Measurements from ENCODE around the gene LONP2.
"Not testable (repeated sequence)": the region's sequence is repeated elsewhere in the genome, so short reads cannot be mapped to it uniquely, and the experiment has no call there.

LONP2 gene

GRCh38 chr16:48291303-48291702 lies 47.2 kb downstream of the LONP2 start:
- no peak for DNase-seq (ENCODE audit: low read depth)

- no peak for DNase-seq (ENCODE audit: low read depth)
Measured at GRCh38 chr16:48291754-48292153, 47.7 kb downstream of the LONP2 start.

- DNase-seq (ENCODE audit: low read depth): no peak
Measured at GRCh38 chr16:48292452-48292851, 48.4 kb downstream of the LONP2 start.

GRCh38 chr16:48294724-48295123 lies 50.6 kb downstream of the LONP2 start:
- no peak for DNase-seq (ENCODE audit: low read depth)

GRCh38 chr16:48295488-48296281 lies 51.6 kb downstream of the LONP2 start:
- no peak for DNase-seq (ENCODE audit: low read depth)

- DNase-seq (ENCODE audit: low read depth): no peak
Measured at GRCh38 chr16:48299471-48299870, 55.4 kb downstream of the LONP2 start.

GRCh38 chr16:48300391-48300856 lies 56.3 kb downstream of the LONP2 start:
- DNase-seq (ENCODE audit: low read depth): no peak

- DNase-seq (ENCODE audit: low read depth): no peak
Measured at GRCh38 chr16:48308535-48308934, 64.4 kb downstream of the LONP2 start.

GRCh38 chr16:48310908-48311641 lies 67.0 kb downstream of the LONP2 start:
- no peak for DNase-seq (ENCODE audit: low read depth)

GRCh38 chr16:48313905-48314304 lies 69.8 kb downstream of the LONP2 start:
- DNase-seq (ENCODE audit: low read depth): not testable (repeated sequence)

GRCh38 chr16:48317026-48317425 lies 72.9 kb downstream of the LONP2 start:
- no peak for DNase-seq (ENCODE audit: low read depth)

- DNase-seq (ENCODE audit: low read depth): no peak
Measured at GRCh38 chr16:48317614-48318315, 73.7 kb downstream of the LONP2 start.

GRCh38 chr16:48318630-48319029 lies 74.5 kb downstream of the LONP2 start:
- DNase-seq (ENCODE audit: low read depth): no peak

GRCh38 chr16:48321317-48322036 lies 77.4 kb downstream of the LONP2 start:
- no peak for DNase-seq (ENCODE audit: low read depth)

- no peak for DNase-seq (ENCODE audit: low read depth)
Measured at GRCh38 chr16:48323783-48324775, 80.0 kb downstream of the LONP2 start.

GRCh38 chr16:48326915-48327314 lies 82.8 kb downstream of the LONP2 start:
- DNase-seq (ENCODE audit: low read depth): no peak

- DNase-seq (ENCODE audit: low read depth): no peak
Measured at GRCh38 chr16:48329138-48329537, 85.0 kb downstream of the LONP2 start.

- DNase-seq (ENCODE audit: low read depth): no peak
Measured at GRCh38 chr16:48330189-48330840, 86.2 kb downstream of the LONP2 start.

- no peak for DNase-seq (ENCODE audit: low read depth)
Measured at GRCh38 chr16:48330841-48331192, 86.7 kb downstream of the LONP2 start.

- DNase-seq (ENCODE audit: low read depth): no peak
Measured at GRCh38 chr16:48332978-48333377, 88.9 kb downstream of the LONP2 start.
